ENCODE results near the gene LEP.

DNA sequence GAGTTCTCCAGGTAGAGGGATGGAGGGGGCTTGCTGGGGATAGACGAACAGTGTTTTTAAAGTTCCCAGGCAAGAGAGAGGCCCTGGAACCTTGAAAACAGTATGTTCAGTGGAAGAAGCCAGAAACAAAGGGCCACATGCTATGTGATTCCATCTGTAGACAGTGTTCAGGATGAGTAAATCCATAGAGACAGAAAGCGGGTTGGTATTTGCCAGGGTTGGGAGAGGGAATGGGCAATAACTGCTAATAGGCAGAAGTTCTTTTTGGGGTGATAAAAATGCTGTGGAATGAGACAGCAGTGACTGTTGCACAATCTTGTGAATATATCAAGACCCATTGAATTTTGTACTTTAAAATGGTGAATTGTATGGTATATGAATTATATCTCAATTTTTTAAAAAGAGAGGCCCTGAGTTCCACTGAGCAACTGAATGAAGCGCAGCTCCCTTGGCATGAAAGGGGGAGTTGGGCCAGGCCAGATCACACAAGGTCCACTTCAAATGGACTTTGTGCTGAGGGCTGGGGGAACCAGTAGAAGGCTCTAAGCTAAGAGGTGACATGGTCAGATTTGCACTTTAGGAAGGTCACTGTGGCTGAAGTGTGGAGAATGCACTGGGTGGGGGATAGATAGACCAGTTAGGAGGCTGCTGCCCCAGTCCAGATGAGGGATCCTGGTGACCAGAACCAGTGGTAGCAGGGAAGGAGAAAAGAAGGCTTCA, 34.0 kb downstream of the LEP start:
- TF ChIP-seq CTCF (conservative IDR thresholded peaks at IDR 0.05 in 1 of 2, IDR thresholded peaks at IDR 0.05 in 1 of 2; ENCODE audit: extremely low read depth in 1 of 2, insufficient read depth in 1 of 2, low read depth in 1 of 2, low read length in 2 of 2) (no peak), EZH2 (IDR thresholded peaks at IDR 0.05; ENCODE audit: borderline replicate concordance, low read length) (no peak)
